Tibial nerve (tissue), 3 donors: ENCODE measurements around the gene OGDH.

ENCODE experiments used
- POLR2A ChIP-seq, 2 donors: fragments of 450-650 bp; IDR thresholded peaks; one replicate each; pipeline ENCODE4 v1.6.1; 2017; ENCODE audit warnings: antibody characterized with exemption in 2 of 2, mild to moderate bottlenecking in 2 of 2, moderate library complexity in 2 of 2
- TF ChIP-seq, protein P1 (sequence below), 5 experiments: fragments of 200-600 bp in 3 of 5; fragments of 450-650 bp in 2 of 5; sonication (generic) in 3 of 5; IDR thresholded peaks; one replicate each; pipeline ENCODE4 v1.5.1; 2016 to 2019; ENCODE audit warnings: antibody characterized with exemption in 5 of 5, mild to moderate bottlenecking in 3 of 5, moderate library complexity in 2 of 5

DNA sequence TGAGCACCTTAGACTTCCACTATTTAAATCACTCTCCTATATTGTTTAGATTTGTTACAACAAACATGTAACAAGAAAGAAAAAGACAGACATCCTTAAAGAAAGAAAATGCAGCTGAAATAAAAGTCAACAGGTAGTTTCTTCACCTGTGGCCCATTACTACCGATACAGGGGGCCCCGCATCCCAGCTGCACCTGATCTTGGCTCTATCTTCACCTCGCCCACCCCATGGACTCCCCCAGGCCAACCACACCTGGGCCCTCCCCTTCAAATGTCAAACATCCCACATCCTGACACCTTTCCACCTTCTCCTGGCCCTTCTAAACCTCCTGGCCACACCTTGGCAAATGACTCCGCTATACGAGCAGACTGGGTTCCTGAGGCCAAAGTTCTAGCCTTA lies 39.7 kb upstream of the OGDH start:
- TF ChIP-seq, protein P1, sequence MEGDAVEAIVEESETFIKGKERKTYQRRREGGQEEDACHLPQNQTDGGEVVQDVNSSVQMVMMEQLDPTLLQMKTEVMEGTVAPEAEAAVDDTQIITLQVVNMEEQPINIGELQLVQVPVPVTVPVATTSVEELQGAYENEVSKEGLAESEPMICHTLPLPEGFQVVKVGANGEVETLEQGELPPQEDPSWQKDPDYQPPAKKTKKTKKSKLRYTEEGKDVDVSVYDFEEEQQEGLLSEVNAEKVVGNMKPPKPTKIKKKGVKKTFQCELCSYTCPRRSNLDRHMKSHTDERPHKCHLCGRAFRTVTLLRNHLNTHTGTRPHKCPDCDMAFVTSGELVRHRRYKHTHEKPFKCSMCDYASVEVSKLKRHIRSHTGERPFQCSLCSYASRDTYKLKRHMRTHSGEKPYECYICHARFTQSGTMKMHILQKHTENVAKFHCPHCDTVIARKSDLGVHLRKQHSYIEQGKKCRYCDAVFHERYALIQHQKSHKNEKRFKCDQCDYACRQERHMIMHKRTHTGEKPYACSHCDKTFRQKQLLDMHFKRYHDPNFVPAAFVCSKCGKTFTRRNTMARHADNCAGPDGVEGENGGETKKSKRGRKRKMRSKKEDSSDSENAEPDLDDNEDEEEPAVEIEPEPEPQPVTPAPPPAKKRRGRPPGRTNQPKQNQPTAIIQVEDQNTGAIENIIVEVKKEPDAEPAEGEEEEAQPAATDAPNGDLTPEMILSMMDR (IDR thresholded peaks at IDR 0.05) = no peak
- no peak for TF ChIP-seq POLR2A (IDR thresholded peaks at IDR 0.05)
